HUES48 (cell line): ENCODE results near the gene ELMO2.

ENCODE experiments used
- H3K27ac ChIP-seq: one replicate; pipeline ENCODE4 v1.7.0; 2013; ENCODE audit warnings: low read depth, low read length, inconsistent platforms
- H3K27me3 ChIP-seq: 2 replicates; pipeline ENCODE4 v1.6.1; 2013; ENCODE audit warnings: mild to moderate bottlenecking, low read length; ENCODE audit not compliant: control insufficient read depth, insufficient read depth
- H3K36me3 ChIP-seq: 2 replicates; pipeline ENCODE4 v1.6.1; 2013; ENCODE audit warnings: low read length; ENCODE audit not compliant: control insufficient read depth, insufficient read depth
- H3K4me1 ChIP-seq: 2 replicates; pipeline ENCODE4 v1.6.1; 2013; ENCODE audit warnings: mild to moderate bottlenecking, low read length; ENCODE audit not compliant: control insufficient read depth, insufficient read depth
- H3K4me3 ChIP-seq: 2 replicates; pipeline ENCODE4 v1.5.1; 2013; ENCODE audit warnings: mild to moderate bottlenecking, low read depth, low read length
- H3K9ac ChIP-seq: 2 replicates; pipeline ENCODE4 v1.6.1; 2013; ENCODE audit warnings: mild to moderate bottlenecking, low read depth, low read length, moderate library complexity
- H3K9me3 ChIP-seq: 2 replicates; pipeline ENCODE4 v1.6.1; 2013; ENCODE audit warnings: low read length; ENCODE audit not compliant: control insufficient read depth, insufficient read depth

The ELMO2 gene, protein sequence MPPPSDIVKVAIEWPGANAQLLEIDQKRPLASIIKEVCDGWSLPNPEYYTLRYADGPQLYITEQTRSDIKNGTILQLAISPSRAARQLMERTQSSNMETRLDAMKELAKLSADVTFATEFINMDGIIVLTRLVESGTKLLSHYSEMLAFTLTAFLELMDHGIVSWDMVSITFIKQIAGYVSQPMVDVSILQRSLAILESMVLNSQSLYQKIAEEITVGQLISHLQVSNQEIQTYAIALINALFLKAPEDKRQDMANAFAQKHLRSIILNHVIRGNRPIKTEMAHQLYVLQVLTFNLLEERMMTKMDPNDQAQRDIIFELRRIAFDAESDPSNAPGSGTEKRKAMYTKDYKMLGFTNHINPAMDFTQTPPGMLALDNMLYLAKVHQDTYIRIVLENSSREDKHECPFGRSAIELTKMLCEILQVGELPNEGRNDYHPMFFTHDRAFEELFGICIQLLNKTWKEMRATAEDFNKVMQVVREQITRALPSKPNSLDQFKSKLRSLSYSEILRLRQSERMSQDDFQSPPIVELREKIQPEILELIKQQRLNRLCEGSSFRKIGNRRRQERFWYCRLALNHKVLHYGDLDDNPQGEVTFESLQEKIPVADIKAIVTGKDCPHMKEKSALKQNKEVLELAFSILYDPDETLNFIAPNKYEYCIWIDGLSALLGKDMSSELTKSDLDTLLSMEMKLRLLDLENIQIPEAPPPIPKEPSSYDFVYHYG

DNA sequence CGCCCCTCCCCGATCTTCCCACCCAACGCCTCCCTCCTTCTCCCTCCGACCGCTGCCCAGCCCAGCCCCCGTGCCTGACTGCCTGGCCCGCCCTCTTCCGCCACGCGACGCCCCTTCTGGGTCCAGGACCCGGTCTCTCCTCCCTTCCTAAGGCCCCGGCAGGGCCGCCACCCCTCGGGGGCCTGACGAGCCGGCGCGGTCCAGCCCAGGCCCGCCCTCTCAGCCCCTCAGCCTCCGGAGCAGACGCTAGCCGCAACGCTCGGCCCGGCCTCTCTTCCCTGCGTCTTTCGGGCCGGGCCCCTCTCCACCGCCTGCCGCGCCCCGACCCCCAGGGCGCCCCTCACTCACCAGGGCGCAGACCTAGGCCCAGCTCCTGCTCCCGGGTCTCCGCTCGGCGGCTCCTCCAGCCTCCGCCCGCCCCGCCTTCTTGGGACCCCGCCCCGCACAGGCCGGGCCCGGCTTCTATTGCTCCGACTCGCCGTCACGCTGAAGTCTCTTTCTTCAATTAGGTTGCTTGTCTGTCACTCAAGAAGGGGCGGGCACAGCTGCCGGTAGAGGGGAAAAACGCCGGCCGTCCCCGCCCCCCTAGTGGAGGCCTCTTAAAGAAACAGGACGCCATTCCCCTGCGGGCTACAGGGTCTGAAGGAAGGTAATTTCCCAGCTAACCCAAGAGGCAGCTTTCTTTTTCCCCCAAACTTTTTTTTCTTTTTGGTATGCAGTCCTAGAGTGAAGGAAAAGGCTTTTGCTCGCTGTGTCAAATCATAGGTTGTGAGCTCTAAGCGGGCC is at the start of gene ELMO2:
ELMO2 (minus strand) TSS at position 416 of the 786 bp plus-strand sequence. CDS start 12,133 bp downstream, outside the sequence.
- peak within 1 kb of the TSS; percentile 59; the same call in 1 of the 2 replicates for H3K9ac ChIP-seq
- peak within 1 kb of the TSS; percentile 90 for H3K27ac ChIP-seq
- H3K36me3 ChIP-seq: no peaks in the 10 kb centered on the region
- H3K9me3 ChIP-seq: no peaks in the 10 kb centered on the region
- no peaks in the 10 kb centered on the region for H3K27me3 ChIP-seq
- H3K4me1 ChIP-seq: peaks cover 5% of the 10 kb centered on the region
- peak within 1 kb of the TSS; percentile 79 for H3K4me3 ChIP-seq

DNA sequence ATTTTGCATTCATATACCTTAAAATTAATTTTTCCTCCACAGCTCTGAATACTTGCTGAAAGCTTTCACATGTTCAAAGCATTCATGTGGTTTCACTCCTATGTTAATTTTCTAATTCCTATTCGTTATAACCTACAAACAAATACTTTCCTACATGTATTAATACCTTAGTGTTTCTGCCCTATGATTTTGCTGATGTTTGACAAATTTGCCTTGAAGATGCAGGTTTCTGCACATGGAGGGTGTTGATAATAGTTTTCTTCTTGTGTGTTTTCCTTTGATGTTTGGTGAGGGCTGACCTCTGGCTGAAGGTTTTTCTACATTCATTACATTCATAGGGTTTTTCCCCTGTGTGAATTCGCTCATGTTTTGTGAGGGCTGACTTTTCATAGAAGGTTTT is 49.3 kb upstream of the ELMO2 start:
- peaks cover 9% of the 10 kb centered on the region for H3K4me1 ChIP-seq
- H3K9ac ChIP-seq: no peak overlapping the region
- peaks cover 17% of the 10 kb centered on the region for H3K36me3 ChIP-seq
- no peak overlapping the region for H3K4me3 ChIP-seq
- H3K27me3 ChIP-seq: no peaks in the 10 kb centered on the region
- H3K9me3 ChIP-seq: peaks cover 29% of the 10 kb centered on the region
- no peak overlapping the region for H3K27ac ChIP-seq

DNA sequence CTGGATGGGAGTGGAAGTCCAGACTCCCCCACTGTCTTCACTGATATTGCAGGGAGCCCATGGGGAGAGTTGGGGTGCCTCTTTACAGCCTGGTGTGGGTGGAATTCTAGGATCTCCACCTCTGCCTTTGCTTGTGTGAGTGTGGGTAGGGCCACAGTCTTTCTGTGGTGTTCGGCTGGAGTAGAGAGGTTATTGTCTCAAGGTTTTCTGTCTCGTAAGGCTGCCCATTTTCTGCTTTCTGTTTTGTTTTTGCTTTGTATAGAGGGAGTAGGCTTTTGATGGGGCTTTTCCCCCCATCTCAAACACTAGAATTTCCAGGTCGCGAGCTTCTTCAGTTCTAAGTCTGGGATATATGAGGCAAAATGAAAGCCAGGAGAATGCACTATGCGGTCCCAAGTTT is 40.4 kb upstream of the ELMO2 start:
- Histone ChIP-seq H3K4me1 (no peaks in the 10 kb centered on the region), H3K9me3 (peaks cover 8% of the 10 kb centered on the region), H3K9ac (no peak overlapping the region), H3K27me3 (no peaks in the 10 kb centered on the region), H3K36me3 (no peaks in the 10 kb centered on the region), H3K4me3 (no peak overlapping the region), H3K27ac (no peak overlapping the region)

DNA sequence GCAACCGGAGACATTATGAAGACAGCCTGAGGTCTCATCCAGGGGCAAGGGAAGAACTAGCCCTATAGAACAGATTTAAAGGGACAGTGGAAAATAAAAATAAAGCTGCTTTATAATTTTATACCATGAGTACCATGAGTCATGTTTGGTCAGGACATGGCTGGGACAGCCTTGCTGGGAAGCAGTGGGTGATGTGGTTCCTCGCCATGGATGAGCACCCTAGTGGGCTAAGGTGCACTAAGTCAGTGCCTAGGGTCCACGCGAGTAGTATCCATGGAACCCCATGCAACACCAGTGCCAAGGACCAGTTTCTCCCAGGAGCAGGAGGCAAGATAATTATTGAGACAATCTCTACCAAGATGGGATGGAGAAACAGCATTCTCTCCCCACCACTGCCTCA is 33.4 kb upstream of the ELMO2 start:
- Histone ChIP-seq H3K27ac (no peak overlapping the region), H3K4me3 (no peak overlapping the region), H3K27me3 (no peaks in the 10 kb centered on the region), H3K36me3 (no peaks in the 10 kb centered on the region), H3K9me3 (peaks cover 6% of the 10 kb centered on the region; the same call in 1 of the 2 replicates), H3K4me1 (no peaks in the 10 kb centered on the region), H3K9ac (no peak overlapping the region)

DNA sequence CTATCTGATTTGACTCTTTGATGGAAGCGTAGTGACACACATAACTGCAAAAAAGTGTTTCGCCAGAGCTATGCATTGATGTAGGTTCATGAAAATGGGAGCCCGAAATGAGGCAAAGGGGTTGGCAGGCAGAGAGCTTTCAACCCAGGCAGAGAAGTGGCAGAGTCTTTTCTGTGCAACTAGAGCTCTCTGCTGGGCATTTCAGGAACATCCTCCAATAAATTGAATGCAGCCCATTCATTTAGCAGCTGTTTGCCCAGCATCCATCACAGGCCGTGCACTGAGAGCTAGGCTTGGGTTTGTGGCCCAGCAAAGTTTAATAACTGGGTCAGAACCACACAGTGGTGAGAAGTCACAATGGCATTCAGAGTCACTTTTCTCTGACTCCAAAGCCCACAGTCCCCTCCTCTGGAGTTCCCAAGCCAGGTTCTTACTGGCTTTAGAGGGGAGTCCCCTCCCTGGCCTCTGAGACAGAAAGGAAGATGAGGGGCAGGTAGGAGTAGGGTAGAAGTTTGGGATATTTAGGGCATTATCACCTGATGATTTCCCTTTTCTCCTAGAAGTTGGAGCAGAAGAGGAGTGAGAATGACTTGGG is 31.8 kb upstream of the ELMO2 start:
- peaks cover 6% of the 10 kb centered on the region; the same call in 1 of the 2 replicates for H3K9me3 ChIP-seq
- no peaks in the 10 kb centered on the region for H3K4me1 ChIP-seq
- no peaks in the 10 kb centered on the region for H3K27me3 ChIP-seq
- H3K27ac ChIP-seq: no peak overlapping the region
- H3K36me3 ChIP-seq: no peaks in the 10 kb centered on the region
- no peak overlapping the region for H3K9ac ChIP-seq
- no peak overlapping the region for H3K4me3 ChIP-seq

DNA sequence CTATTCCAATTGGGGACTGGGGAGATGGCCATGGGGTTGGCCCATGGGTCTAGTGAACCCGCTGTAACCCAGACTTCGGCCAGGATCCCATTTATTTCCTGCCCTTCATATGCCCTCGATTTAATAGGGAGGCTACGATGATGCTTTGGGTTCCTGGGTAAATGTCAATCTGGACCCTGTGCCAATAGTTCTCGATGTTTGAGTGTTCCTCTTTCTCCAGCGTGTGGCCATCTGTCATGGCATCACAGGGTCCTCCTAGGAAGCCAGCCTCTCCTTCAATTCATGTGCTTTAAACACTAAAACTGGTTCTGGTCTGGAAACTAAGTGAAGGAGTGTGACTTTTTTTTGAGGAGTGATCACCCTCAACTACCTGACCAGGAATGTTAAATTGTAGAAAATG is 28.7 kb upstream of the ELMO2 start:
- peaks cover 6% of the 10 kb centered on the region; the same call in 1 of the 2 replicates for H3K9me3 ChIP-seq
- H3K27ac ChIP-seq: no peak overlapping the region
- H3K9ac ChIP-seq: no peak overlapping the region
- no peak overlapping the region for H3K4me3 ChIP-seq
- 0 out of 2 replicates have a peak, but pooled peaks cover 4% of the 10 kb centered on the region for H3K4me1 ChIP-seq
- no peaks in the 10 kb centered on the region for H3K36me3 ChIP-seq
- H3K27me3 ChIP-seq: no peaks in the 10 kb centered on the region

DNA sequence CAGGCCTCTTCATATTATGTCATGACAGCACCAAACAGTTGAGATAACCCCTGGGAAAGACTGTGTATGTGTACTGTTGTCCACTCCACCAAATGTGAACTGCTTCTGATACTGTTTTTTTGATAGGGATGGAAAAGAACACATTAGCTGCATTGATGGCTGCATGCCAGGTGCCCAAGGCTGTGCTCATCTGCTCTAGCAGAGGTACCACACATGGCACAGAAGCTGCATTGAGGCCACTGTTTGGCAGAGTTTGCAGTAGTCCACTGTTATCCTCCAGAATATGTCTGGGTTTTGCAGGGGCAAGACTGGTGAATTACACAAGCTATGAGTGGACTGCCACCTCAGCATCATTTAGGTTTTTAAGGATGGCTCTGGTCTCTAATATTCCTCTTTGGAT is 28.2 kb upstream of the ELMO2 start:
- Histone ChIP-seq H3K4me3 (no peak overlapping the region), H3K9ac (no peak overlapping the region), H3K4me1 (0 out of 2 replicates have a peak, but pooled peaks cover 4% of the 10 kb centered on the region), H3K9me3 (peaks cover 6% of the 10 kb centered on the region; the same call in 1 of the 2 replicates), H3K36me3 (no peaks in the 10 kb centered on the region), H3K27ac (no peak overlapping the region), H3K27me3 (no peaks in the 10 kb centered on the region)

DNA sequence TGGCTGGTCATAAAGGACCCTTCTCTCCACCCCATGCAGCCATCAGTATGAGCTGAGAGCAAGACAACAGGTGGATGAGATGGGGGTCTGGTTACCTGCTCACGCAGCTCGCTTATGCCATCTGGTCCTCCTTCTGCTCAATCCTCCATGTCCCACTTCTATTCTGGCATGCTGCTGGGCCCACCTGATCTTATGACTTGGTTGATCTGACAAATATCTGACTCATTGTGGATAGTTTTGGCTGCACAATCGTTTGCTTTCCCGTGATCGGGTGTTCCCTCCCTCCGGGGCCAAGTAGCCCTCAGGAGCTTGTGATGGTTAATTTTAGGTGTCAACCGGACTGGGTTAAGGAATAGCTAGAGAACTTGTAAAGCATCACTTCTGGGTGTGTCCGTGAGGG is 26.6 kb upstream of the ELMO2 start:
- H3K4me1 ChIP-seq: 0 out of 2 replicates have a peak, but pooled peaks cover 4% of the 10 kb centered on the region
- no peak overlapping the region for H3K4me3 ChIP-seq
- H3K27ac ChIP-seq: no peak overlapping the region
- H3K9me3 ChIP-seq: peaks cover 6% of the 10 kb centered on the region; the same call in 1 of the 2 replicates
- no peaks in the 10 kb centered on the region for H3K36me3 ChIP-seq
- H3K27me3 ChIP-seq: no peaks in the 10 kb centered on the region; the same call in 1 of the 2 replicates
- H3K9ac ChIP-seq: no peak overlapping the region

DNA sequence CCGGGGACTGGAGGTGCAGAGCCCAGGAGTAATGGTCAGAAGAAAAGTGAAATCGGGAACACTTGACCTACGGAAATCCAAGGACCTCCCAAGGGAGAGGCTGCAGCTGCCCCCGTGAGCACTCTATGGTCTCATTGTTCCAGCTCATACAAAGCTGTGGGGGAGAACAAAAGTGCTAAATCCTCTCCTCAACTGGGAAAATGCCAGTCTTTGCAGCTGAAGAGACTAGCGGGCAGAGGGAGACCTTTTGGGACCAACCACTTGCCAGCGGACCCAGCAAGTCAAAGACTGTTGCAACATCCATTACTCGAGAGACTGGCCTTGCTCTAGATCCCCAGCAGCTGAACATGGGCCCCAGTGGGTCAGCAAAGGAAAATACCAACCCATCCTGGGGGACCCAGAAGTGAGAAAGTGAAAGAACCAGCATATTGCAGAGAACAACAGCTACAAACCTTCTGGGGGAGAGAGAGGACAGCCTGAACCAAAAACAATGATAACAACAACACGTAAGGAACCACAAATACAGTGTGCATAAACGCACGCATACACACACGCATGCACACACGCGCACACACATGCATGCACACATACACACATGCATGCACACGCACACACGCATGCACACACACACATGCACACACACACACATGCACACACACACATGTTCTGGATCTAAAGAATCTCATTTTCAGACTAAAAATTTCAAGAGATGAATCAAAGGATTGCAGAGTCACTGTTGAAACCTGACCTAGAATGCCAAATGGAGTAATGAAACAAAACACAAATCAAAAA is 24.7 kb upstream of the ELMO2 start:
- Histone ChIP-seq H3K36me3 (no peaks in the 10 kb centered on the region), H3K27ac (no peak overlapping the region), H3K9me3 (peaks cover 2% of the 10 kb centered on the region; the same call in 1 of the 2 replicates), H3K4me3 (no peak overlapping the region), H3K9ac (no peak overlapping the region), H3K27me3 (no peaks in the 10 kb centered on the region; the same call in 1 of the 2 replicates), H3K4me1 (0 out of 2 replicates have a peak, but pooled peaks cover 4% of the 10 kb centered on the region)

DNA sequence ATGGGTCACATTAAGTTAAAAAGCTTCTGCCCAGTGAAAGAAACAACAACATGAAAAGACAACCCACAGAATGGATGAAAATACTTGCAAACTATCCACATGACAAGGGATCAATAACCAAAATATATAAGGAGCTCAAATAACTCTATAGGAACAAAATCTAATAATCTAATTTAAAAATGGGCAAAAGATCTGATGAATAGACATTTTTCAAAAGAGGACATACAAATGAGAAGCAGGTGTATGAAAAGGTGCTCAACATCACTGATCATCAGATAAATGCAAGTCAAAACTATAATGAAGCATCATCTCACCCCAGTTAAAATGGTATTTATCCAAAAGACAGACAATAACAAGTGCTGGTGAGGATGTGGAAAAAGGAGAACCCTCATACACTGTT is 21.0 kb upstream of the ELMO2 start:
- Histone ChIP-seq H3K9me3 (no peaks in the 10 kb centered on the region), H3K4me3 (no peak overlapping the region), H3K36me3 (no peaks in the 10 kb centered on the region), H3K9ac (no peak overlapping the region), H3K27me3 (no peaks in the 10 kb centered on the region; the same call in 1 of the 2 replicates), H3K27ac (no peak overlapping the region), H3K4me1 (peaks cover 17% of the 10 kb centered on the region; the same call in 1 of the 2 replicates)
